AG09319 (cell line): ENCODE results near the gene CAPG.
A peak's percentile ranks its signal among the peaks of the same experiment; 100 is the strongest.

ENCODE experiments used
- DNase-seq: peaks from one replicate; pipeline ENCODE4 v3.0.0-alpha.2; 2010; ENCODE audit warnings: low read depth; ENCODE audit errors: extremely low read depth
- CTCF ChIP-seq: IDR thresholded peaks from 2 replicates; pipeline ENCODE4 v1.5.1; 2011; ENCODE audit warnings: low read depth, mild to moderate bottlenecking, inconsistent platforms, low read length, moderate library complexity

The CAPG gene

GRCh38 chr2:85427300-85427835 is 17.2 kb upstream of the CAPG start:
- TF ChIP-seq CTCF: no peak
- no peak for DNase-seq

- DNase-seq: no peak
- TF ChIP-seq CTCF: no peak
These were observed 15.4 kb upstream of the CAPG start for GRCh38 chr2:85425588-85425987.

- TF ChIP-seq CTCF: no peak
- DNase-seq: no peak
These were observed 13.4 kb upstream of the CAPG start for GRCh38 chr2:85423525-85423924.

GRCh38 chr2:85422072-85422457 is 11.9 kb upstream of the CAPG start:
- no peak for TF ChIP-seq CTCF
- no peak for DNase-seq

GRCh38 chr2:85421260-85422071 is 11.3 kb upstream of the CAPG start:
- DNase-seq: no peak
- no peak for TF ChIP-seq CTCF

GRCh38 chr2:85420536-85421259 is 10.5 kb upstream of the CAPG start:
- TF ChIP-seq CTCF: peak; percentile 100
- no peak for DNase-seq
